Panc1 (cell line): ENCODE measurements around the gene DNAH3. TPM values are rescaled to one million over a fixed set of nuclear protein-coding genes. Genes with fewer than 3 reads are reported as not detected.

Experiments
- ATAC-seq: fragments of 200-7000 bp; cut with Tn5 transposase; 2 replicates; pipeline ENCODE4 v1.9.1; 2020; ENCODE audit warnings: mild to moderate bottlenecking, moderate library complexity
- BruUV-seq: library from RNA; stranded (reverse); fragments of 400-500 nt; replicated peaks from 2 replicates; lab custom pipeline; 2021; lab: Mats Ljungman, UMichigan
- CTCF ChIA-PET: fragments of 300-600 bp; sonication (Branson Sonifier 250); formaldehyde crosslinking; loops from one replicate; lab custom pipeline; 2022; ENCODE audit warnings: antibody characterized with exemption; lab: Charles Lee
- POLR2A ChIA-PET: fragments of 300-600 bp; sonication (Branson Sonifier 250); formaldehyde crosslinking; loops from one replicate; lab custom pipeline; 2022; ENCODE audit warnings: antibody characterized with exemption; lab: Charles Lee
- DNase-seq: peaks from one replicate; pipeline ENCODE4 v3.0.0-alpha.2; 2010; ENCODE audit warnings: low read depth, low spot score
- H3K27ac ChIP-seq: 2 replicates; pipeline ENCODE4 v1.5.1; 2011; ENCODE audit warnings: mild to moderate bottlenecking, low read length, inconsistent platforms
- H3K27me3 ChIP-seq: fragments of 200-500 bp; sonication (Bioruptor generic); 2 replicates; pipeline ENCODE4 v1.6.0; 2014; ENCODE audit warnings: low read length, inconsistent platforms; ENCODE audit not compliant: control insufficient read depth, insufficient read depth
- H3K36me3 ChIP-seq: fragments of 200-500 bp; sonication (Bioruptor generic); 2 replicates; pipeline ENCODE4 v1.5.1; 2014; ENCODE audit warnings: inconsistent platforms, mild to moderate bottlenecking, low read length, moderate library complexity; ENCODE audit not compliant: control insufficient read depth, insufficient read depth
- H3K4me1 ChIP-seq: 2 replicates; pipeline ENCODE4 v1.5.1; 2011; ENCODE audit warnings: inconsistent platforms, mild to moderate bottlenecking, low read length, moderate library complexity; ENCODE audit not compliant: control insufficient read depth, insufficient read depth
- H3K4me3 ChIP-seq, 2 experiments: 2 replicates each; pipeline ENCODE4 v1.5.1; 2011 to 2012; ENCODE audit warnings: low read depth in 2 of 2, low read length in 2 of 2, mild to moderate bottlenecking in 2 of 2, inconsistent platforms in 1 of 2, moderate library complexity in 1 of 2
- H3K9me3 ChIP-seq: fragments of 200-500 bp; sonication (Bioruptor generic); 2 replicates; pipeline ENCODE4 v1.5.1; 2014; ENCODE audit warnings: low read depth, mild to moderate bottlenecking, inconsistent platforms, low read length, moderate library complexity; ENCODE audit not compliant: control insufficient read depth, insufficient read depth
- CTCF ChIP-seq: fragments of 450-650 bp; IDR thresholded peaks from 2 replicates; pipeline ENCODE4 v1.5.1; 2017; ENCODE audit warnings: mild to moderate bottlenecking
- POLR2AphosphoS5 ChIP-seq: IDR thresholded peaks from 2 replicates; pipeline ENCODE4 v1.6.1; 2012; ENCODE audit warnings: mild to moderate bottlenecking, low read depth, low read length, moderate library complexity
- SIN3A ChIP-seq: IDR thresholded peaks from 2 replicates; pipeline ENCODE4 v1.6.1; 2012; ENCODE audit warnings: low read depth, mild to moderate bottlenecking, low read length, moderate library complexity, borderline replicate concordance; ENCODE audit not compliant: insufficient read depth
- TCF7L2 ChIP-seq: IDR thresholded peaks from 2 replicates; pipeline ENCODE4 v1.6.1; 2011; ENCODE audit warnings: mild to moderate bottlenecking, low read depth, low read length, inconsistent platforms
- in situ Hi-C: cut with HindIII; loops from 2 replicates; pipeline ENCODE4 v1.10.0; 2016; ENCODE audit warnings: low sequenced_read_pairs, low pct_unique_long_range_greater_than_20kb
- intact Hi-C: fragments of 100-400 bp; cut with micrococcal nuclease; formaldehyde crosslinking; loops from one replicate; pipeline ENCODE4 v1.10.0; 2022; ENCODE audit not compliant: unreplicated experiment
- total RNA-seq: library from RNA; stranded (reverse); gene quantifications from one replicate; pipeline ENCODE4 v1.2.1, GENCODE V29; 2021; ENCODE audit not compliant: unreplicated experiment
- TF ChIP-seq, protein P1 (sequence below), 2 experiments: IDR thresholded peaks; 2 replicates each; pipeline ENCODE4 v1.6.1; 2011 to 2012; ENCODE audit warnings: low read depth in 2 of 2, control low read depth in 1 of 2, low read length in 1 of 2, mild to moderate bottlenecking in 1 of 2, moderate library complexity in 1 of 2; ENCODE audit not compliant: insufficient read depth in 1 of 2

DNAH3 gene
- total RNA-seq, 1 experiment from 2014 or later: 0.62 TPM

DNA sequence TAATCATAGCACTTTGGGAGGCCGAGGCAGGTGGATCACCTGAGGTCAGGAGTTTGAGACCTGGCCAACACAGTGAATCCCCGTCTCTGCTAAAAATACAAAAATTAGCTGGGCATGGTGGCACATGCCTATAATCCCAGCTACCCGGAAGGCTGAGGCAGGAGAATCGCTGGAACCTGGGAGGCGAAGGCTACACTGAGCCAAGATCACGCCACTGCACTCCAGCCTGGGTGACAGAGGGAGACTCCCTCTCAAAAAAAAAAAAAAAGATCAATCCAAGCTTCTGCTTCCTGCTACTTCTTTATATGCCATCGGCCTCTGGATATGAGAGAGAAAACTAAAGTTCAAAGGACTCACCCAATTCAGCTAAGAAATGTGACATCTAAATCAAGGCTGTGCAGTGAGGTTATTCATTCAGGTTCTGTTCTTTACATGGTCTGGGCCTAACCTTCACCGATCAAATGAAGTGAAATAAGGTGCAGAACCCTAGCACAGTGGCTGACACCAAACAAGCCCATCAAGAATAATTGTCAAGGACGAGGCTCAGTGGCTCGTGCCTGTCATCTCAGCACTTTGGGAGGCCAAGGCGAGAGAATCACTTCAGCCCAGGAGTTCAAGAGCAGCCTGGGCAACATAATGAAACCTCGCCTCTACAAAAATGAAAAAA lies 35.1 kb upstream of the DNAH3 start:
- no peak for ATAC-seq

GRCh38 chr16:21184834-21185233 lies 34.2 kb upstream of the DNAH3 start:
- 0 out of 2 replicates have a peak, but pooled peaks cover 4% of the 10 kb centered on the region for H3K4me1 ChIP-seq
- in situ Hi-C loops (loop anchor here (25.0 kb wide), 1 partner anchor 102 kb away; the partner anchor contains the start of gene CRYM), intact Hi-C loops (no loop called here)
- no peaks in the 10 kb centered on the region for H3K27me3 ChIP-seq
- ChIA-PET POLR2A (no interaction called here), CTCF (no interaction called here)
- BruUV-seq: no TSS peak
- ATAC-seq (no peak), DNase-seq (no peak)
- no peak overlapping the region for H3K27ac ChIP-seq
- H3K9me3 ChIP-seq: no peaks in the 10 kb centered on the region
- TF ChIP-seq, protein P1, sequence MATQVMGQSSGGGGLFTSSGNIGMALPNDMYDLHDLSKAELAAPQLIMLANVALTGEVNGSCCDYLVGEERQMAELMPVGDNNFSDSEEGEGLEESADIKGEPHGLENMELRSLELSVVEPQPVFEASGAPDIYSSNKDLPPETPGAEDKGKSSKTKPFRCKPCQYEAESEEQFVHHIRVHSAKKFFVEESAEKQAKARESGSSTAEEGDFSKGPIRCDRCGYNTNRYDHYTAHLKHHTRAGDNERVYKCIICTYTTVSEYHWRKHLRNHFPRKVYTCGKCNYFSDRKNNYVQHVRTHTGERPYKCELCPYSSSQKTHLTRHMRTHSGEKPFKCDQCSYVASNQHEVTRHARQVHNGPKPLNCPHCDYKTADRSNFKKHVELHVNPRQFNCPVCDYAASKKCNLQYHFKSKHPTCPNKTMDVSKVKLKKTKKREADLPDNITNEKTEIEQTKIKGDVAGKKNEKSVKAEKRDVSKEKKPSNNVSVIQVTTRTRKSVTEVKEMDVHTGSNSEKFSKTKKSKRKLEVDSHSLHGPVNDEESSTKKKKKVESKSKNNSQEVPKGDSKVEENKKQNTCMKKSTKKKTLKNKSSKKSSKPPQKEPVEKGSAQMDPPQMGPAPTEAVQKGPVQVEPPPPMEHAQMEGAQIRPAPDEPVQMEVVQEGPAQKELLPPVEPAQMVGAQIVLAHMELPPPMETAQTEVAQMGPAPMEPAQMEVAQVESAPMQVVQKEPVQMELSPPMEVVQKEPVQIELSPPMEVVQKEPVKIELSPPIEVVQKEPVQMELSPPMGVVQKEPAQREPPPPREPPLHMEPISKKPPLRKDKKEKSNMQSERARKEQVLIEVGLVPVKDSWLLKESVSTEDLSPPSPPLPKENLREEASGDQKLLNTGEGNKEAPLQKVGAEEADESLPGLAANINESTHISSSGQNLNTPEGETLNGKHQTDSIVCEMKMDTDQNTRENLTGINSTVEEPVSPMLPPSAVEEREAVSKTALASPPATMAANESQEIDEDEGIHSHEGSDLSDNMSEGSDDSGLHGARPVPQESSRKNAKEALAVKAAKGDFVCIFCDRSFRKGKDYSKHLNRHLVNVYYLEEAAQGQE (IDR thresholded peaks at IDR 0.05; ENCODE audit: insufficient read depth in 1 of 2, low read depth in 2 of 2, low read length in 1 of 2): no peak
- TF ChIP-seq TCF7L2: no peak
- TF ChIP-seq SIN3A: no peak
- TF ChIP-seq POLR2AphosphoS5: no peak
- no peak for TF ChIP-seq CTCF
- no peaks in the 10 kb centered on the region for H3K36me3 ChIP-seq
- no peak overlapping the region for H3K4me3 ChIP-seq

More for the DNA sequence above, 35.1 kb upstream of the DNAH3 start:
- BruUV-seq: no TSS peak
- POLR2A ChIA-PET: no interaction called here
- H3K4me1 ChIP-seq: 0 out of 2 replicates have a peak, but pooled peaks cover 4% of the 10 kb centered on the region
- DNase-seq: no peak
- in situ Hi-C loops: loop anchor here (25.0 kb wide), 1 partner anchor 102 kb away; the partner anchor contains the start of gene CRYM
- H3K27me3 ChIP-seq: no peaks in the 10 kb centered on the region
- no peaks in the 10 kb centered on the region for H3K36me3 ChIP-seq
- no peak overlapping the region for H3K4me3 ChIP-seq
- no peak for TF ChIP-seq CTCF
- no peak for TF ChIP-seq SIN3A
- TF ChIP-seq, protein P1 (IDR thresholded peaks at IDR 0.05; ENCODE audit: insufficient read depth in 1 of 2, low read depth in 2 of 2, low read length in 1 of 2): no peak
- TF ChIP-seq TCF7L2: no peak
- no peak for TF ChIP-seq POLR2AphosphoS5
- CTCF ChIA-PET: interaction anchor here (0.6 to 0.7 kb wide), 2 partner anchors 26 to 53 kb away, joined by 3 read pairs; no protein-coding TSS in a partner anchor
- H3K27ac ChIP-seq: no peak overlapping the region
- intact Hi-C loops: no loop called here
- no peaks in the 10 kb centered on the region for H3K9me3 ChIP-seq
